Measurements from ENCODE around the gene MACROD2.

MACROD2 gene

GRCh38 chr20:15061061-15061430, 1065.7 kb downstream of the MACROD2 start:
- no peak for TF ChIP-seq CTCF (IDR thresholded peaks at IDR 0.05; ENCODE audit: borderline replicate concordance, control extremely low read depth, extremely low read depth, insufficient read depth, missing control alignments)
- no peak for DNase-seq (ENCODE audit: low spot score)
- in situ Hi-C loops (cut with MboI; ENCODE audit: low sequenced_read_pairs, unreplicated experiment) = no loop called here

- in situ Hi-C loops (cut with MboI; ENCODE audit: low sequenced_read_pairs, unreplicated experiment) = no loop called here
- TF ChIP-seq CTCF (IDR thresholded peaks at IDR 0.05; ENCODE audit: borderline replicate concordance, control extremely low read depth, extremely low read depth, insufficient read depth, missing control alignments) = no peak
- no peak for DNase-seq (ENCODE audit: low spot score)
Measured at GRCh38 chr20:15061955-15062354, 1066.6 kb downstream of the MACROD2 start.

- TF ChIP-seq CTCF (IDR thresholded peaks at IDR 0.05; ENCODE audit: borderline replicate concordance, control extremely low read depth, extremely low read depth, insufficient read depth, missing control alignments) = no peak
- DNase-seq (ENCODE audit: low spot score) = no peak
- in situ Hi-C loops (cut with MboI; ENCODE audit: low sequenced_read_pairs, unreplicated experiment) = no loop called here
Measured at GRCh38 chr20:15063081-15063480, 1067.8 kb downstream of the MACROD2 start.

GRCh38 chr20:15064741-15065140, 1069.4 kb downstream of the MACROD2 start:
- in situ Hi-C loops (cut with MboI; ENCODE audit: low sequenced_read_pairs, unreplicated experiment) = no loop called here
- no peak for DNase-seq (ENCODE audit: low spot score)
- TF ChIP-seq CTCF (IDR thresholded peaks at IDR 0.05; ENCODE audit: borderline replicate concordance, control extremely low read depth, extremely low read depth, insufficient read depth, missing control alignments) = no peak

GRCh38 chr20:15065794-15066193, 1070.5 kb downstream of the MACROD2 start:
- in situ Hi-C loops (cut with MboI; ENCODE audit: low sequenced_read_pairs, unreplicated experiment) = no loop called here
- no peak for DNase-seq (ENCODE audit: low spot score)
- no peak for TF ChIP-seq CTCF (IDR thresholded peaks at IDR 0.05; ENCODE audit: borderline replicate concordance, control extremely low read depth, extremely low read depth, insufficient read depth, missing control alignments)

- in situ Hi-C loops (cut with MboI; ENCODE audit: low sequenced_read_pairs, unreplicated experiment) = no loop called here
- DNase-seq (ENCODE audit: low spot score) = no peak
- no peak for TF ChIP-seq CTCF (IDR thresholded peaks at IDR 0.05; ENCODE audit: borderline replicate concordance, control extremely low read depth, extremely low read depth, insufficient read depth, missing control alignments)
Measured at GRCh38 chr20:15068486-15068885, 1073.2 kb downstream of the MACROD2 start.

- in situ Hi-C loops (cut with MboI; ENCODE audit: low sequenced_read_pairs, unreplicated experiment) = no loop called here
- no peak for TF ChIP-seq CTCF (IDR thresholded peaks at IDR 0.05; ENCODE audit: borderline replicate concordance, control extremely low read depth, extremely low read depth, insufficient read depth, missing control alignments)
- DNase-seq (ENCODE audit: low spot score) = no peak
Measured at GRCh38 chr20:15069355-15069754, 1074.0 kb downstream of the MACROD2 start.

Data from GM13976 (cell line).